Panc1 (cell line): Measurements from ENCODE around the gene UNC80. TPM values are rescaled to one million over a fixed set of nuclear protein-coding genes. Genes with fewer than 3 reads are reported as not detected.

Experiments
- ATAC-seq: fragments of 200-7000 bp; cut with Tn5 transposase; 2 replicates; pipeline ENCODE4 v1.9.1; 2020; ENCODE audit warnings: mild to moderate bottlenecking, moderate library complexity
- BruUV-seq: library from RNA; stranded (reverse); fragments of 400-500 nt; replicated peaks from 2 replicates; lab custom pipeline; 2021; lab: Mats Ljungman, UMichigan
- CTCF ChIA-PET: fragments of 300-600 bp; sonication (Branson Sonifier 250); formaldehyde crosslinking; loops from one replicate; lab custom pipeline; 2022; ENCODE audit warnings: antibody characterized with exemption; lab: Charles Lee
- POLR2A ChIA-PET: fragments of 300-600 bp; sonication (Branson Sonifier 250); formaldehyde crosslinking; loops from one replicate; lab custom pipeline; 2022; ENCODE audit warnings: antibody characterized with exemption; lab: Charles Lee
- DNase-seq: peaks from one replicate; pipeline ENCODE4 v3.0.0-alpha.2; 2010; ENCODE audit warnings: low read depth, low spot score
- H3K27ac ChIP-seq: 2 replicates; pipeline ENCODE4 v1.5.1; 2011; ENCODE audit warnings: mild to moderate bottlenecking, low read length, inconsistent platforms
- H3K27me3 ChIP-seq: fragments of 200-500 bp; sonication (Bioruptor generic); 2 replicates; pipeline ENCODE4 v1.6.0; 2014; ENCODE audit warnings: low read length, inconsistent platforms; ENCODE audit not compliant: control insufficient read depth, insufficient read depth
- H3K36me3 ChIP-seq: fragments of 200-500 bp; sonication (Bioruptor generic); 2 replicates; pipeline ENCODE4 v1.5.1; 2014; ENCODE audit warnings: inconsistent platforms, mild to moderate bottlenecking, low read length, moderate library complexity; ENCODE audit not compliant: control insufficient read depth, insufficient read depth
- H3K4me1 ChIP-seq: 2 replicates; pipeline ENCODE4 v1.5.1; 2011; ENCODE audit warnings: inconsistent platforms, mild to moderate bottlenecking, low read length, moderate library complexity; ENCODE audit not compliant: control insufficient read depth, insufficient read depth
- H3K4me3 ChIP-seq, 2 experiments: 2 replicates each; pipeline ENCODE4 v1.5.1; 2011 to 2012; ENCODE audit warnings: low read depth in 2 of 2, low read length in 2 of 2, mild to moderate bottlenecking in 2 of 2, inconsistent platforms in 1 of 2, moderate library complexity in 1 of 2
- H3K9me3 ChIP-seq: fragments of 200-500 bp; sonication (Bioruptor generic); 2 replicates; pipeline ENCODE4 v1.5.1; 2014; ENCODE audit warnings: low read depth, mild to moderate bottlenecking, inconsistent platforms, low read length, moderate library complexity; ENCODE audit not compliant: control insufficient read depth, insufficient read depth
- CTCF ChIP-seq: fragments of 450-650 bp; IDR thresholded peaks from 2 replicates; pipeline ENCODE4 v1.5.1; 2017; ENCODE audit warnings: mild to moderate bottlenecking
- POLR2AphosphoS5 ChIP-seq: IDR thresholded peaks from 2 replicates; pipeline ENCODE4 v1.6.1; 2012; ENCODE audit warnings: mild to moderate bottlenecking, low read depth, low read length, moderate library complexity
- REST ChIP-seq, 2 experiments: IDR thresholded peaks; 2 replicates each; pipeline ENCODE4 v1.6.1; 2011 to 2012; ENCODE audit warnings: low read depth in 2 of 2, control low read depth in 1 of 2, low read length in 1 of 2, mild to moderate bottlenecking in 1 of 2, moderate library complexity in 1 of 2; ENCODE audit not compliant: insufficient read depth in 1 of 2
- SIN3A ChIP-seq: IDR thresholded peaks from 2 replicates; pipeline ENCODE4 v1.6.1; 2012; ENCODE audit warnings: low read depth, mild to moderate bottlenecking, low read length, moderate library complexity, borderline replicate concordance; ENCODE audit not compliant: insufficient read depth
- TCF7L2 ChIP-seq: IDR thresholded peaks from 2 replicates; pipeline ENCODE4 v1.6.1; 2011; ENCODE audit warnings: mild to moderate bottlenecking, low read depth, low read length, inconsistent platforms
- in situ Hi-C: cut with HindIII; loops from 2 replicates; pipeline ENCODE4 v1.10.0; 2016; ENCODE audit warnings: low sequenced_read_pairs, low pct_unique_long_range_greater_than_20kb
- intact Hi-C: fragments of 100-400 bp; cut with micrococcal nuclease; formaldehyde crosslinking; loops from one replicate; pipeline ENCODE4 v1.10.0; 2022; ENCODE audit not compliant: unreplicated experiment
- total RNA-seq: library from RNA; stranded (reverse); gene quantifications from one replicate; pipeline ENCODE4 v1.2.1, GENCODE V29; 2021; ENCODE audit not compliant: unreplicated experiment

The UNC80 gene
- total RNA-seq, 1 experiment from 2014 or later, result 0.08 TPM

- ATAC-seq, result no peak
- Histone ChIP-seq H3K36me3 (peaks cover 6% of the 10 kb centered on the region), H3K27ac (peak overlapping the region; percentile 86), H3K4me3 (peak overlapping the region; percentile 79 to 85), H3K4me1 (peaks cover 23% of the 10 kb centered on the region), H3K27me3 (no peaks in the 10 kb centered on the region), H3K9me3 (no peaks in the 10 kb centered on the region)
- TF ChIP-seq POLR2AphosphoS5 (no peak), CTCF (no peak), TCF7L2 (no peak), SIN3A (no peak), REST (IDR thresholded peaks at IDR 0.05; ENCODE audit: insufficient read depth in 1 of 2, low read depth in 2 of 2, low read length in 1 of 2) (no peak)
- in situ Hi-C loops (no loop called here), intact Hi-C loops (no loop called here)
- POLR2A ChIA-PET, result no interaction called here
- DNase-seq, result no peak
- BruUV-seq, result no TSS peak
- CTCF ChIA-PET, result no interaction called here
These were observed 231.7 kb downstream of the UNC80 start for GRCh38 chr2:210003359-210003758.

DNA sequence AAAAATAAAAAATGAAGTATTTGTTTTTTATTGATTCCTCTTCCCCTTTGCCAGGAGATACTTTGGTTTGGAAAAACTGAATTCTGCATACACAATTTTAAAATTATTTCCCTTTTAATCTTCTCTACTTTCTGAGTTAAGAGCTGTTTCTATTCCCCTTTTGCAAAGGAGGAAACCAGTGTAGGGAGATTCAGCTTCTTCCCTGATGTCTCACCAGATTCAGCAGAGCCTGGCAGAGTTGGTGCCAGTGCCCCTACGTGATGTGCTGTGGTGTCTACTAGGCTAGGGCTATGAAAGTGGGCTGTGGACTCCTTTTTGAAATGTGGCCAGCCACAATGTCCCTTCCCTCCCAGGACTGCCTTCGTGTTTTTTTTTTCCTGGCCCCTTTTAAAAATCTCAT, 233.2 kb downstream of the UNC80 start:
- POLR2A ChIA-PET, result interaction anchor here (0.5 kb wide), 1 partner anchor 18 kb away, joined by 3 read pairs; no protein-coding TSS in a partner anchor
- Histone ChIP-seq H3K27ac (0 out of 2 replicates have a peak overlapping the region, but pooled peaks have one; percentile 19), H3K36me3 (peaks cover 6% of the 10 kb centered on the region), H3K9me3 (no peaks in the 10 kb centered on the region), H3K4me1 (peaks cover 23% of the 10 kb centered on the region), H3K27me3 (no peaks in the 10 kb centered on the region), H3K4me3 (no peak overlapping the region)
- CTCF ChIA-PET, result no interaction called here
- intact Hi-C loops, result no loop called here
- no TSS peak for BruUV-seq
- in situ Hi-C loops, result no loop called here
- no peak for ATAC-seq
- no peak for DNase-seq
- TF ChIP-seq REST (IDR thresholded peaks at IDR 0.05; ENCODE audit: insufficient read depth in 1 of 2, low read depth in 2 of 2, low read length in 1 of 2), result no peak
- no peak for TF ChIP-seq TCF7L2
- TF ChIP-seq SIN3A, result no peak
- no peak for TF ChIP-seq POLR2AphosphoS5
- TF ChIP-seq CTCF, result no peak
